Hepatocyte (in vitro differentiated cells): ENCODE results near the gene GCH1.
"Not testable (repeated sequence)": the region's sequence is repeated elsewhere in the genome, so short reads cannot be mapped to it uniquely, and the experiment has no call there.

Experiments used
- EZH2 ChIP-seq: fragments of 200-600 bp; sonication (generic); IDR thresholded peaks from 2 replicates; pipeline ENCODE4 v1.6.1; 2016; ENCODE audit warnings: antibody characterized with exemption, mild to moderate bottlenecking, borderline replicate concordance
- TF ChIP-seq, protein P1 (sequence below): fragments of 200-600 bp; sonication (generic); IDR thresholded peaks from 2 replicates; pipeline ENCODE4 v1.5.1; 2016; ENCODE audit warnings: antibody characterized with exemption, mild to moderate bottlenecking; ENCODE audit not compliant: poor library complexity

DNA sequence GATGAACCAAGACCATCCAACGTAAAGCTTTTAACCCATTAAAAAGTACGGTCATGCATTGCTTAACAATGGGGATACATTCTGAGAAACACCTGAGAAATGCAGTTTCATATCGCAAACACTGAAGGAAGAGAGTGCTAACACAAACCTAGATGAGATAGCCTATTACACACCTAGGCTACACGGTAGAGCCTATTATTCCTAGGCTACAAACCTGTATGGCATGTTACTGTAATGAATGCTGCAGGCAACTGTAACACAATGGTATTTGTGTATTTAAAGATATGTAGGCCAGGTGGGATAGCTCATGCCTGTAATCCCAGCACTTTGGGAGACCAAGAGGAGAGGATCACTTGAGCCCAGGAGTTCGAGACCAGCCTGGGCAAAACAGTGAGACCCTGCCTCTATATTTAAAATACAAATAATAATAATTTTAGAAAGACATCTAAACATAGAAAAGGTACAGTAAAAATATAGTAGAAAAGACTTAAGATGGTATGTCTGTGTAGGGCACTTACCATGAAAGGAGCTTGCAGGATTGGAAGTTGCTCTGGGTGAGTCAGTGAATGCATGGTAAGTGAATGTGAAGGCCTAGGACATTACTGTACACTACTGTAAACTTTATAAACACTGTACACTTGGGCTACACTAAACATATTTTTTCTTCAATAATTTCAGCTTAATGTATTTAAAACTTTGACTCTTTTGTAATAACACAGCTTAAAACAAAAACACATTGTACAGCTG, 4.6 kb downstream of the GCH1 start:
- TF ChIP-seq, protein P1, sequence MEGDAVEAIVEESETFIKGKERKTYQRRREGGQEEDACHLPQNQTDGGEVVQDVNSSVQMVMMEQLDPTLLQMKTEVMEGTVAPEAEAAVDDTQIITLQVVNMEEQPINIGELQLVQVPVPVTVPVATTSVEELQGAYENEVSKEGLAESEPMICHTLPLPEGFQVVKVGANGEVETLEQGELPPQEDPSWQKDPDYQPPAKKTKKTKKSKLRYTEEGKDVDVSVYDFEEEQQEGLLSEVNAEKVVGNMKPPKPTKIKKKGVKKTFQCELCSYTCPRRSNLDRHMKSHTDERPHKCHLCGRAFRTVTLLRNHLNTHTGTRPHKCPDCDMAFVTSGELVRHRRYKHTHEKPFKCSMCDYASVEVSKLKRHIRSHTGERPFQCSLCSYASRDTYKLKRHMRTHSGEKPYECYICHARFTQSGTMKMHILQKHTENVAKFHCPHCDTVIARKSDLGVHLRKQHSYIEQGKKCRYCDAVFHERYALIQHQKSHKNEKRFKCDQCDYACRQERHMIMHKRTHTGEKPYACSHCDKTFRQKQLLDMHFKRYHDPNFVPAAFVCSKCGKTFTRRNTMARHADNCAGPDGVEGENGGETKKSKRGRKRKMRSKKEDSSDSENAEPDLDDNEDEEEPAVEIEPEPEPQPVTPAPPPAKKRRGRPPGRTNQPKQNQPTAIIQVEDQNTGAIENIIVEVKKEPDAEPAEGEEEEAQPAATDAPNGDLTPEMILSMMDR: not testable (repeated sequence)
- TF ChIP-seq EZH2: not testable (repeated sequence)
